HL-60/S4 treated with phorbol 12-myristate 13-acetate at 8.2 ng/mL for 4 days and 3 days (cell line): Measurements from ENCODE around the gene BAD.

Experiments used
- in situ Hi-C: fragments of 300-500 bp; cut with MboI; formaldehyde crosslinking; loops from 2 replicates; pipeline ENCODE4 v1.15.0; 2022; ENCODE audit warnings: low sequenced_read_pairs

Gene BAD

DNA sequence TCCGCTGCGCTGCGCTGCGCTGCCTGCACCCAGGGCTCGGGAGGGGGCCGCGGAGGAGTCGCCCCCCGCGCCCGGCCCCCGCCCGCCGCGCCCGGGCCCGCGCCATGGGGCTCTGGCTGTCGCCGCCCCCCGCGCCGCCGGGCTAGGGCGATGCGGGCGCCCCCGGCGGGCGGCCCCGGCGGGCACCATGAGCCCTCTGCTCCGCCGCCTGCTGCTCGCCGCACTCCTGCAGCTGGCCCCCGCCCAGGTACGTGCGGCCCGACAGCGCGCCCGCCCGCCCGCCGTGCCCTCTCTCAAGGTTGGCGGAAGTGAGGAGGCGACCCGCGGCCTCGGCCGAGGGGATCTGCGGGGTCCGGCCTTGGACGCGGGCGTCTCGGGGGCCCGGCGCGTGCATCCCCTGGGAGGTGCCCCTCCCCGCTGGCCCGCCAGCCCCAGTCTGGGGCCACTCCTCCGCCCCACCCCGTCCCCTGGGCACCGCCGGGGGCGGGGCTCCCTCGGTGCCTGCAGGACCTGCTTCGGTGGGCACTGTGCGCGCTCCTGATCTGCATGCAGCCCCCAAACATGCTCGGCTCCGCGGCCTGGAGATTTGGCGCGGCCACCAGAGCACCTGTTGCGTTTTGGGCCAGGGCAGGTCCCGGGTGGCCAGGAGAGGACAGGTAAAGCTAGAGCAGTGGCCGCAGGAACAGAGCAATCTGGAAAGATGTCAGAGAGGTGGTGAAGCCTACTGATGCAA lies 49.7 kb downstream of the BAD start:
- in situ Hi-C loops = loop anchor here (25.0 kb wide), 1 partner anchor 102 kb away; the partner anchor contains the start of gene CCDC88B

GRCh38 chr11:64233913-64234586 lies 50.4 kb downstream of the BAD start, which contains the start of gene VEGFB:
VEGFB (plus strand) TSS chr11:64234584; CDS start chr11:64234834, 250 bp downstream.
- in situ Hi-C loops = loop anchor here (25.0 kb wide), 1 partner anchor 103 kb away; the partner anchor contains the start of gene CCDC88B

DNA sequence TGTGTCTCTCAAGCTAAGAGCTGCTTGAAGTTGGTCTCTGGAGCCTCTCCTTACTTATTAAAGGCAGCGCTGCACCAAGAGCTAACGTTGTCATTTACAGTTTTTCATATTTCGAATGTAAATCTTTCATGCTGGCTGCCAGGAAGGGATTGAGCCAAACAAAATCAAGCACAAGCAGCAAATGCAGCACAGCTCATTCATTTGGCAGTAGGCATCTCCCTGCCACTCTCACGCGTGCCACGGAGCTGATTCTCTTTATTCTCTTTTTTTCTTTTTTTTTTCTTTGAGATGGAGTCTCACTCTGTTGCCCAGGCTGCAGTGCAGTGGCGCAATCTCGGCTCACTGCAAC lies 51.5 kb downstream of the BAD start:
- in situ Hi-C loops = loop anchor here (25.0 kb wide), 1 partner anchor 104 kb away; the partner anchor contains the start of gene CCDC88B

GRCh38 chr11:64232182-64232966 lies 52.1 kb downstream of the BAD start:
- in situ Hi-C loops = loop anchor here (25.0 kb wide), 1 partner anchor 105 kb away; the partner anchor contains the start of gene CCDC88B

DNA sequence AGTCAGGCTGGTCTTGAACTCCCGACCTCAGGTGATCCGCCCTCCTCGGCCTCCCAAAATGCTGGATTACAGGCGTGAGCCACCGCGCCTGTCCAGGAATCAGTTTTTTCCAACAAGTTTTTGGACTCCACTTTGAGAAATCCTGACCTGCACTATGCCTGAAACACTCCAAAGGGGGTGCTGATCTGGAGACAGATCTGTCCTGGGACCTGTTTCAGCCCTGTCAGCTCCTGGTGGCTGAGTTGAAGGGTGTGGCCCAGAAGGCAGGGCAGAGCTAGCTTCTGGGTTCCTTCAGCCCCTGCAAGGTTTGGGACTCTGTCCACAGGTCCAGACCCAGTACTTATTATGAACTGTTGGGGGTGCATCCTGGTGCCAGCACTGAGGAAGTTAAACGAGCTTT lies 52.9 kb downstream of the BAD start:
- in situ Hi-C loops = loop anchor here (25.0 kb wide), 1 partner anchor 106 kb away; the partner anchor contains the start of gene CCDC88B

- in situ Hi-C loops = loop anchor here (25.0 kb wide), 1 partner anchor 106 kb away; the partner anchor contains the start of gene CCDC88B
These were observed 53.5 kb downstream of the BAD start for GRCh38 chr11:64230985-64231365.

DNA sequence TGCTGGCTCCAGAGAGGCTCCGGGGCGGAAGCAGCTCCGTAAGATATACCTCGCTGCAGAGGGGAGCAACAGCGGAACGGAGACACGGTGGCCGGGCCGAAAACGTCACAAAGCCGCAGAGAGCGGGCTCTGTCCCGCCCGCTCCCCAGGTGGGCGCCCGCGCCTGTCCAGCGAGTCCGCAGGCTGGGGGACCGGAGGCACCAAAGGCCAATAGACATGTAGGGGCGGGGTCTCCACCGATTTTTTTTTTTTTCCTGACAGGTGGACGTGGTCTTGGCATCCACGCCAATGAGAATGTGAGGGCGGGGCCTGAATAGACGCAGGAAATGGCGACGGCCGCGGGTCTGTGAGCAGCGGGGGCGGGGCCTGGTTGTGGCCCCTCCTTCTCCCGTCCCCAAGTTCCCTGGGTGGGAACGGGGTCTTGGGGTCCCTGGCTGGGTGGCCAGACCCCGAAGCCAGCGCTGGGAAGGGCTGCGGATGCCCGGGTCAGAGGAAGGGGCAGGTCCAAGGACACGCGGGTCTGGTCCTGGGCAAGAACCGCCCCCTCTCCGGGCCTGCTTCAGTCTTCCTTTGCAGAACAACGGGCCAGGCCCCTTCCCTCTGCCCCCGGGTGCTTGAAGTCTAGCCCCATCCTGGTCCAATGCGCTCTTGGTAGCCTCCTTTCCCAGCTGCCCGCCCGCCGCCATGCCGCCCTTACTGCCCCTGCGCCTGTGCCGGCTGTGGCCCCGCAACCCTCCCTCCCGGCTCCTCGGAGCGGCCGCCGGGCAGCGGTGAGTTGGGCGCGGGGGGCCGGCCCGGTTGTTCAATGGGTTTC lies 54.1 kb downstream of the BAD start, which contains the start of gene DNAJC4:
Gene DNAJC4, plus strand, starts transcription at position 378 of the 814 bp plus-strand sequence. Its CDS starts 307 bp downstream, at position 685.
- in situ Hi-C loops = loop anchor here (25.0 kb wide), 1 partner anchor 107 kb away; the partner anchor contains the start of gene CCDC88B

GRCh38 chr11:64229744-64230170 lies 54.7 kb downstream of the BAD start:
- in situ Hi-C loops = loop anchor here (25.0 kb wide), 1 partner anchor 108 kb away; the partner anchor contains the start of gene CCDC88B

GRCh38 chr11:64229090-64229743 lies 55.2 kb downstream of the BAD start:
- in situ Hi-C loops = loop anchor here (25.0 kb wide), 1 partner anchor 108 kb away; the partner anchor contains the start of gene CCDC88B

GRCh38 chr11:64227405-64227956 lies 57.0 kb downstream of the BAD start:
- in situ Hi-C loops = loop anchor here (25.0 kb wide), 1 partner anchor 110 kb away; the partner anchor contains the start of gene CCDC88B

- in situ Hi-C loops = loop anchor here (25.0 kb wide), 1 partner anchor 111 kb away; the partner anchor contains the start of gene CCDC88B
These were observed 57.9 kb downstream of the BAD start for GRCh38 chr11:64226507-64227051.

GRCh38 chr11:64225608-64226506 lies 58.6 kb downstream of the BAD start, which contains the start of the genes NUDT22 and TRPT1:
NUDT22 (plus strand) TSS chr11:64226274; CDS start chr11:64226653, 379 bp downstream.
TRPT1 (minus strand) TSS chr11:64226186; CDS start chr11:64225860, 326 bp downstream.
- in situ Hi-C loops = loop anchor here (25.0 kb wide), 1 partner anchor 111 kb away; the partner anchor contains the start of gene CCDC88B

GRCh38 chr11:64224891-64225607 lies 59.4 kb downstream of the BAD start:
- in situ Hi-C loops = loop anchor here (25.0 kb wide), 1 partner anchor 112 kb away; the partner anchor contains the start of gene CCDC88B

DNA sequence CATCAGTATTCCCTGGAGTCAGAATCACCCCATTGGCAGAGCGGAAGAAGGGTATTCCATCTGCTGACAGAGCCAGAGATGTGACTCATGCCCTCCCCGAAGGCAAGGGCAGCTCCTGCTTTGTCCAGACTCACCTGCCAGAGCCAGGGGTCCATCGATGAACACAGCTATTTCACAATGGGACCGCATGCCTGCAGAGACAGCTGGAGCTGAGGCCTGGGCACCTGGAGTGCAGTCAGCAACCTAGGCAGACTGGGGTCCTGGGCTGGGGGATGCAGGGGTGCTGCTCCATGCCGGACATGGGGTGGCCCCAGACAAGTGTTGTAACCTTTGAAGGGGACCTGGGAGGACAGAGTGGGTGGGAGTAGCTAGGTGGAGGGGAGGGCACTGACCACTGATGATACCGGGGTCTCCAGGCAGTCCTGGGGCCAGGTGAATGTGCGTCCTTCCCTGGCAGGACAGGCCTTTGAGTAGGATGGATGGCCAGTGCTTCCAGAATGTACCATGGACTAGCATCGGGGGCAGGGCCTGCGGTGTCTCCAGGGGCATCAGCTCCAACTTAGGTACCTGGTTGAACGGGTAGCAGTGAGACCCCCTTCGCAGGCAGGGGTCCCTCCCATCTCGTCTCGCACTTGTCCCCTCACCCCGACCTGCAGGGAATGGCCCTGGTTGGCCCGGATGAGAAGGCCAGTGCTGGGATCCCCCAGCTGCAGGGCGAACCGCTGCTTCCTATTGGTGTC lies 60.1 kb downstream of the BAD start:
- in situ Hi-C loops = no loop called here

GRCh38 chr11:64223001-64223651 lies 61.3 kb downstream of the BAD start:
- in situ Hi-C loops = no loop called here
